ENCODE data around the gene SMC4.

Gene SMC4

DNA sequence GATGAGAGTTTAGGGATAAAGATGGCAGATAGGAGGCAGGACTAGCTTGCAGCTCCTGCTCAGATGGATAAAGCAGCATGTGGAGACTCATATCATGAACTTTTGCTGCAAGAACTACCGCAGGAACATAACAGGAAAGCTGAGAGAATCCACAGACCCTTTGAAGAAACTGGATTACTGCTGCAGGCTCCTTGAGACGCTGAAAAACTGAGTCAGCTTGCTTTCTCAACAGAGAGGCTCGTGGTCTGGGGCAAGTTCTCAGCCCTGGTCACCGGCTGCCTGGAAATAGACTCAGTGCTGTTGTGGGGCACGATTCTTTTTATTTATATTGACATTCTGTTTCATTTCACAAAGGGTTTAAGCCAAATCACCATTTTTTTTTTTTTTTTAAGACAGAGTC, 78.9 kb downstream of the SMC4 start:
- no peak for DNase-seq (ENCODE audit: low spot score)

DNA sequence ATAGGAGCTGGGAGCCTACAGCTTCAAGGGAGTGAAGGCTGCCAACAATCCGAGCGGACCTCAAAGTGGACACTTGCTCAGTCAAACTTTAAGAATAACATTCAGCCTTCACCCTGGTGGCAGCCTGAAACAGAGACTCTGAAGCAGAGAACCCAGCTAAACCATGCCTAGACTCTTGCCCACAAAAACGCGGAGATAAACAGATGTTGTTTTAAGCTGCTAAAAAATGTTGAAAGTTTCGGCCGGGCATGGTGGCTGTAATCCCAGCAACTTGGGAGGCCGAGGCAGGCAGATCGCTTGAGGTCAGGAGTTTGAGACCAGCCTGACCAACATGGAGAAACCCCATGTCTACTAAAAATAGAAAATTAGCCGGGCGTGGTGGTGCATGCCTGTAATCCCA, 79.9 kb downstream of the SMC4 start:
- no peak for DNase-seq (ENCODE audit: low spot score)

DNA sequence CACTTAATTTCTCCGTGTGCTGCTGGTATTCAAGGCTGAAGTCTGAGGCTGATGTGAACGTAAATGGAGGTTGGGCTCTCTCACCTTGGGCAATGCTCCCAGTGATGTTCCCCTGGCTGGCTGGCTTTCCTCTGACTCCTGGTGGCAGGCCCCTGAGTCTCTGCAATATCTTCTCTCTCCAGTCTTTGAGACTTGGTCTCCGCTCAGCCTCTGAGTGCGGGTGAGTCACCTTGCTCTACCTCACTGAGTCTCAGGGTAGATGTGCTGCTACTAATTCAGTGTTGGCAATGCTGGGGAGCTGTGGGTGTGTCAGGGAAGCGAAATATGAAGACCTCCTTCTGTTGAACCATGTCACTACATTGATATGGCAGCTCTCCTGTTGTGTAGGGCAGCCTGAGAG, 81.5 kb downstream of the SMC4 start:
- no peak for DNase-seq (ENCODE audit: low spot score)

DNA sequence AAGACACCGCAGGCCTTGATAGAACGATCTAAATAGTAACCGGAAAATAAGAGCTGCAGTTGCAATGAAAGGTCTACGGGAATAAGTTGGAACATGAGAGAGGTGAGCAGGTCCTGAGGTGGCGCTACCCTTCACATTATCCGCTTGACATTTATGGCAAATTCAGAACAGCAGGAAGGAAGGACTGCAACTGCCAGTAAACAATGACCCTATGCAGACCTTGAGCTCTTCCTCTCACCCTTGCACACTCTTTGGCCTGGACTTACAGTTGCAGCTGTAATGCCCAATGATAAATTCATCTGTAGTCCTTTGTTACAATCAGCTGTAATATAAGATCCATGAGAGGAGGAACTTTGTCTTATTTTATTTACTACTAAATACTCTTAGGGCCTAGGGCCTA, 82.4 kb downstream of the SMC4 start:
- DNase-seq (ENCODE audit: low spot score), result no peak

DNA sequence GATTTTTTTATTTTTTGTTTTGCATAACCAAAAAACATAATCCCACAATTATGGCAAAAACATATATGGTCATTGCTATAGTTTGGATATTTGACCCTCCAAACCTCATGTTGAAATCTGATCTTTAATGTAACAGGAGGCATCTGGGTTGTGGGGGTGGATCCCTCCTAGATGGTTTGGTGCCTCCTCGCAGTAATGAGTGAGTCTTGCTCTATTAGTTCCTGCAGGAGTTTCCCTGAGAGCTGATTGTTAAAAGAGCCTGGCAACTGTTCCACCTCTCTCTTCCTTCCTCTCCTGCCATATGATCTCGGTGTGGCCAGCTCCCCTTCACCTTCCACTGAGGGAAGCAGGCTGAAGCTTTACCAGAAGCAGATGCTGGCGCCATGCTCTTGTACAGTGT, 83.3 kb downstream of the SMC4 start:
- no peak for DNase-seq (ENCODE audit: low spot score)
